GM19025 (cell line): ENCODE results near the gene KIF18B.

Experiments used
- ATAC-seq: cut with Tn5 transposase; IDR thresholded peaks from one replicate; pipeline ENCODE4 v1.9.1; 2021; ENCODE audit warnings: mild to moderate bottlenecking, low read depth, moderate library complexity; ENCODE audit not compliant: unreplicated experiment

The KIF18B gene

GRCh38 chr17:44921122-44921882 is 26.3 kb downstream of the KIF18B start:
- ATAC-seq = no peak

- ATAC-seq = no peak
Observed at GRCh38 chr17:44920565-44920940, 27.0 kb downstream of the KIF18B start.

GRCh38 chr17:44919885-44920564 is 27.5 kb downstream of the KIF18B start:
- ATAC-seq = no peak

GRCh38 chr17:44919411-44919810 is 28.2 kb downstream of the KIF18B start:
- ATAC-seq = no peak

- no peak for ATAC-seq
Observed at GRCh38 chr17:44918006-44918405, 29.6 kb downstream of the KIF18B start.

GRCh38 chr17:44917456-44917855 is 30.1 kb downstream of the KIF18B start:
- ATAC-seq = no peak

GRCh38 chr17:44916781-44917241 is 30.8 kb downstream of the KIF18B start:
- no peak for ATAC-seq

- ATAC-seq = no peak
Observed at GRCh38 chr17:44915862-44916780, 31.5 kb downstream of the KIF18B start.

GRCh38 chr17:44915321-44915726 is 32.2 kb downstream of the KIF18B start, which contains the start of gene GFAP:
TSS of gene GFAP (minus strand) at chr17:44915500. CDS start at chr17:44915486, 14 bp downstream.
- no peak for ATAC-seq

GRCh38 chr17:44914698-44915271 is 32.8 kb downstream of the KIF18B start:
- no peak for ATAC-seq

GRCh38 chr17:44914148-44914547 is 33.4 kb downstream of the KIF18B start:
- ATAC-seq = no peak

GRCh38 chr17:44913676-44914075 is 33.9 kb downstream of the KIF18B start:
- no peak for ATAC-seq

GRCh38 chr17:44912763-44913544 is 34.6 kb downstream of the KIF18B start:
- no peak for ATAC-seq

- ATAC-seq = no peak
Observed at GRCh38 chr17:44911133-44912001, 36.2 kb downstream of the KIF18B start.

GRCh38 chr17:44910231-44911106 is 37.1 kb downstream of the KIF18B start:
- no peak for ATAC-seq

- no peak for ATAC-seq
Observed at GRCh38 chr17:44909681-44910144, 37.9 kb downstream of the KIF18B start.

- ATAC-seq = no peak
Observed at GRCh38 chr17:44908761-44909326, 38.7 kb downstream of the KIF18B start.
